ENCODE results near the gene C11orf71.

Gene C11orf71

DNA sequence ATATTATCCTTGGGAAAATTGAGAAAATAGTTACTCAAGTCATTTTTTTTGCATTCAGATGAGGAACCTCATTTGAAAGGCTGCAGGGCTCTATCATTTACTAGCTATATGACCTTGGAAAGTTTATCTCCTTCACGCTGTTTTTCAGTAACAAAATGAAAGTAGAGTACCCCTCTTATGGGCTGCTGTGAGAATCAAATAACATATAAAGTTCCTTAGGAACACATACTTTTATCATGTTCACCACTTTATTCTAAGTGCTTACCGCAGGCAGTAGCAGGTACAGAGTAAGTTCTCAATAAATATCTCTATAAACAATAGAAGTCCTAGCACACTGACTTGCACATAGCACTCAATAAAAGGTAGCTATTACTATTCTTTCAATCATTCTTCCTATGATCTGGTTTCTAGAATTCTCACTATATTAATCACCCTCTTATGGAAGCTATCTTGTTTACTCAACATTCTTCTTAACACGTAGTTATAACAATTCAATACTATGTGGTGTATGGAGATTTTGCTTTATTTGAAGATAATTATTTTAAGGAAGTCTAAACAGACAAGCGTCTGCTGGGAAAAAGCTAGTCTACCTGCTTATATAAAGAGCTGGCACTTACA is 1.9 kb downstream of the C11orf71 start:
- TF ChIP-seq, protein P1, sequence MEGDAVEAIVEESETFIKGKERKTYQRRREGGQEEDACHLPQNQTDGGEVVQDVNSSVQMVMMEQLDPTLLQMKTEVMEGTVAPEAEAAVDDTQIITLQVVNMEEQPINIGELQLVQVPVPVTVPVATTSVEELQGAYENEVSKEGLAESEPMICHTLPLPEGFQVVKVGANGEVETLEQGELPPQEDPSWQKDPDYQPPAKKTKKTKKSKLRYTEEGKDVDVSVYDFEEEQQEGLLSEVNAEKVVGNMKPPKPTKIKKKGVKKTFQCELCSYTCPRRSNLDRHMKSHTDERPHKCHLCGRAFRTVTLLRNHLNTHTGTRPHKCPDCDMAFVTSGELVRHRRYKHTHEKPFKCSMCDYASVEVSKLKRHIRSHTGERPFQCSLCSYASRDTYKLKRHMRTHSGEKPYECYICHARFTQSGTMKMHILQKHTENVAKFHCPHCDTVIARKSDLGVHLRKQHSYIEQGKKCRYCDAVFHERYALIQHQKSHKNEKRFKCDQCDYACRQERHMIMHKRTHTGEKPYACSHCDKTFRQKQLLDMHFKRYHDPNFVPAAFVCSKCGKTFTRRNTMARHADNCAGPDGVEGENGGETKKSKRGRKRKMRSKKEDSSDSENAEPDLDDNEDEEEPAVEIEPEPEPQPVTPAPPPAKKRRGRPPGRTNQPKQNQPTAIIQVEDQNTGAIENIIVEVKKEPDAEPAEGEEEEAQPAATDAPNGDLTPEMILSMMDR (IDR thresholded peaks at IDR 0.05): no peak
- TF ChIP-seq ZFX (IDR thresholded peaks at IDR 0.05; ENCODE audit: borderline replicate concordance): no peak
- H3K27ac ChIP-seq: no peak overlapping the region

DNA sequence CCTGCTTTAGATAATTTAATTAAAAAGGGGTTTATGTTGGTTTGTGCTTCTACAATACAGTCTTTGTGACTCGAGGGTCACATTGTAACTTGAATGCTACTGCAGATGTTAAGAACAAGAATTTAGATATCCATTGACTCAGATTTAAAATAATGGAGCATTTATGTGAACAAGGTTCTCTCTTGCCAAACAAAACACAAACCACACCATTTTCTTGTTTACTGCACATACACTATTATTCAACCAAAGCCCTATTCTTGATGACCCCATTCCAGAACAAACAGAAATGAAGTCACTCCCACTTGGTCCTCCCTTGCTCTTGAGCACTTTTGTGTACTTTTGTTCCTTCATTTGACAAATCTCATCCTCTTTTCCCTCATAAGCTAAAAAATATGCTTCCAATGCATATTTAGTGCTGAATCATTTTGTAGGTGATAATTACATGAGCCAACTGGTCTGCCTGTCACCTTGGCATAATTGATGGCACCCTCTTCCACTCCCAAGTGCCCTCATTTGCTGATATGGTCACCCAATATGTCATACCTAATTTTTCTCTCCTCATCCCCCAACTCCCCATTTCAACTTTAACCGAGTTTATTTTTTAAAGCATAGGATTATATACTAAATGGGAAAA is 2.8 kb downstream of the C11orf71 start:
- no peak for TF ChIP-seq ZFX (IDR thresholded peaks at IDR 0.05; ENCODE audit: borderline replicate concordance)
- TF ChIP-seq, protein P1 (IDR thresholded peaks at IDR 0.05): no peak
- H3K27ac ChIP-seq: no peak overlapping the region

DNA sequence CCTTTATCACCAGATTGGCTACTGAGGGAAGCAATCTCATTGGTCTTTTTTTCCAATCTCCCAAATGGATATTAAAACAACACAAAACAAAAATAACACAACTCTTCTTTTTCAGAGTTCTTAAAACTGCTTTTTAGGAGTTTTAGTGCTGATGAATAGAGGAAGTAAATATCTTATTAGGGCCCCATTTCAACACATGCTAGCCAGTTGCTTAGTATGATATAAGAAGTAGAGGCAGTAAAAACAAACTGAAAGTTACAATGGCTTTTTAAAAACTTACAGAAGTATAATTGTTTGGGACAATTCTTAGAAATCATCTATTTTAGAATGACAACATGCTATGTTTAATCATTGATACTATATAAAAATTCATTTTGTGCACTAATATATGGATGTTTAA is 3.4 kb downstream of the C11orf71 start:
- TF ChIP-seq, protein P1 (IDR thresholded peaks at IDR 0.05): no peak
- no peak for TF ChIP-seq ZFX (IDR thresholded peaks at IDR 0.05; ENCODE audit: borderline replicate concordance)
- no peak overlapping the region for H3K27ac ChIP-seq

DNA sequence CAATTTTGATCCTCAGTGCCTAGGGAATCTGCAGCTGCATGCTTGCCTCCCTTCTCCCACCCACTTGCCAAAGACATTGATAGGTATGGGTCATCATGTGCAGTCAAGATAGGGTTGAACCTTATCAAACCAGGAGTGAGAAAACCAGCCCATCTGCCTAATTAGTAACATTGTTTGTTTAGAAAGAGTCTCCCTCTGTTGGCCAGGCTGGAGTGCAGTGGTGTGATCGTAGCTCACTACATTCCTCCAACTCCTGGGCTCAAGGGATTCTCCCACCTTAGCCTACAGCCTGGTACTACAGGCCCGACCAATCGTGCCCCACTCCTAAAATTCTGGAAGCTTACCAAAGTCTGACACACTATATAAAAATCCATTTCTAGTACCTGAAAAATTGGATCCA is 4.6 kb downstream of the C11orf71 start:
- TF ChIP-seq, protein P1 (IDR thresholded peaks at IDR 0.05): peak; percentile 39
- no peak for TF ChIP-seq ZFX (IDR thresholded peaks at IDR 0.05; ENCODE audit: borderline replicate concordance)
- H3K27ac ChIP-seq: no peak overlapping the region

DNA sequence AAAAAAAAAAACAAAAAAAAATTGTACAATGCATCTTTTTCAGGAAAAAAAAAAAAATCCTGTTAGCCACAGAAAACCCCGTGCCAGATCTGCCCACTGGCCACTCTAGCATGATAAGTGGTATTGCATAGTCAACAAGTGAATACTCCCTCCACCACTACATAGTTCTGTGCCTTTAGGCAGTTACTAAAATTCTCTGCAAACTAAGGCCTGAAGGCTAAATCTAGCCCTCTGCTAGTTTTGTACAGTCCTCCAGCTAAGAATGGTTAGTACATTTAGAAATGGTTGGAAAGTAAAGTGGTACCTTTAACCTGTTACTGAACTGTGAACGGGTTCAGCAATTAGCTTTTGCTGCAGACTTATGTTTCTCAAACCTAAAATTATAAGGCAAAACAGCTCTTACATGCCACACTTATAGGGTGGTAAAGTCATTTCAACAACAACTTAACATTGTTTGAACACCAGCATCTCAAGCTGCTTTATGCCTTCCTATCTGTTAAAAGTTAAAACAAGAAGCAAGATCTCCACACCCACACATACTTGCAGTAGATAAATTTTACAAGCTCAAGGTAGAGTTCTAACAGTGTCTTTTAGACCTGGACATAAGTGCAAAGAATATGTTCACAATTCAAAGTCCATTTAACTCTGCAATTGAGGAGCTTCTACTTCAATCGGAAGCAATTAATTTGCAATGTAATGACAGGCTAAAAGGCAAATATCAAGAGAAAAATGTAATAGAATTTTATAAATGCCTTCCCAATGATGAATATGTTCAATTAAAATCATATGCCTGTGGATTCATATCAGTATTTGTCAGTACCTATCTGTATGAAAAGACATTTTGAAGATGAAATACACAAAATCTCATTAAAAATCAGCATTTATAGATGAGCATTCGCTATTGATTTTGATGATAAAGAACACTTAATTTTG is 7.3 kb downstream of the C11orf71 start:
- no peak for TF ChIP-seq ZFX (IDR thresholded peaks at IDR 0.05; ENCODE audit: borderline replicate concordance)
- TF ChIP-seq, protein P1 (IDR thresholded peaks at IDR 0.05): no peak
- H3K27ac ChIP-seq: no peak overlapping the region

DNA sequence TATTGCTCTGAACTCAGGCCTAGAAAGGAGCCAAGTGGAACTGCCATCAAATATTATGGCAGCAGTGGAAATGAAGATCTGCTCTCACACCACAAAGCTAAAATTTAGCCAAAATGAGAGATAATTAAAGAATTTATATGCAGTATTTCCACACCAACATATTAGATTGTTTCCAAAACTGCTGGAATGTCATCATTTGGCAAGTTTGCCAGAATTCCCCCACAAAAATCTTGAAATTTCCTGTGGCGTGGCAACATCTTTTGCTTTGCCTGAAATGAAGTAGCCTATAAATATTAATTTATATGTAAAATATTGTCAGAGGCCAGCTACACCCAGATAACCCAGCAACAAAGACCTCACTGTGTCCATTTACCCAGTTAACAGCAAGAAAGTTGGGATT is 13.8 kb downstream of the C11orf71 start:
- TF ChIP-seq ZFX (IDR thresholded peaks at IDR 0.05; ENCODE audit: borderline replicate concordance): no peak
- TF ChIP-seq, protein P1 (IDR thresholded peaks at IDR 0.05): no peak
- H3K27ac ChIP-seq: no peak overlapping the region
